ENCODE results near the gene LANCL3. TPM values are rescaled to one million over a fixed set of nuclear protein-coding genes. Genes with fewer than 3 reads are reported as not detected.

Gene LANCL3
- total RNA-seq, 2 donors from 2014 or later = 0.07 to 0.11 TPM

GRCh38 chrX:37659047-37659446 is 87.6 kb downstream of the LANCL3 start:
- no peaks in the 10 kb centered on the region for H3K4me1 ChIP-seq (ENCODE audit: control insufficient read depth, insufficient read depth, low read length)
- H3K9me3 Mint-ChIP-seq = peaks cover 25% of the 10 kb centered on the region
- 100% methylated on average over 1 of the region's 1 CpG; no CpG with 5 or more reads in 1 of the 2 experiments for WGBS, 2 experiments (ENCODE audit: insufficient coverage in 1 of 2, insufficient read length in 1 of 2)
- no peaks in the 10 kb centered on the region for H3K27me3 ChIP-seq (ENCODE audit: control insufficient read depth, insufficient read depth, low read length, poor library complexity, severe bottlenecking)
- H3K4me3 ChIP-seq (ENCODE audit: low read length) = no peak overlapping the region
- no peak overlapping the region for H3K4me3 Mint-ChIP-seq
- no peaks in the 10 kb centered on the region for H3K36me3 ChIP-seq (ENCODE audit: control insufficient read depth, insufficient read depth, low read length)
- no peak for TF ChIP-seq CTCF (conservative IDR thresholded peaks at IDR 0.05)
- no peak overlapping the region for H3K9ac ChIP-seq (ENCODE audit: extremely low read depth, low read length, poor library complexity, severe bottlenecking)
- H3K27ac ChIP-seq (ENCODE audit: low read depth, low read length) = no peak overlapping the region
- no peaks in the 10 kb centered on the region for H3K27me3 Mint-ChIP-seq (ENCODE audit: insufficient read depth)
- no peak for DNase-seq
- no peaks in the 10 kb centered on the region for H3K4me1 Mint-ChIP-seq
- no peak overlapping the region for H3K27ac Mint-ChIP-seq
- H3K9me3 ChIP-seq (ENCODE audit: control insufficient read depth, low read length) = no peaks in the 10 kb centered on the region
- no peaks in the 10 kb centered on the region for H3K36me3 Mint-ChIP-seq (ENCODE audit: low read depth)

GRCh38 chrX:37662181-37662580 is 90.7 kb downstream of the LANCL3 start:
- H3K9ac ChIP-seq (ENCODE audit: extremely low read depth, low read length, poor library complexity, severe bottlenecking) = no peak overlapping the region
- H3K4me1 Mint-ChIP-seq = no peaks in the 10 kb centered on the region
- peaks cover 25% of the 10 kb centered on the region for H3K9me3 Mint-ChIP-seq
- no peak for TF ChIP-seq CTCF (conservative IDR thresholded peaks at IDR 0.05)
- H3K4me3 Mint-ChIP-seq = no peak overlapping the region
- H3K27me3 ChIP-seq (ENCODE audit: control insufficient read depth, insufficient read depth, low read length, poor library complexity, severe bottlenecking) = no peaks in the 10 kb centered on the region
- no peaks in the 10 kb centered on the region for H3K27me3 Mint-ChIP-seq (ENCODE audit: insufficient read depth)
- no peak overlapping the region for H3K27ac ChIP-seq (ENCODE audit: low read depth, low read length)
- H3K9me3 ChIP-seq (ENCODE audit: control insufficient read depth, low read length) = no peaks in the 10 kb centered on the region
- H3K4me3 ChIP-seq (ENCODE audit: low read length) = no peak overlapping the region
- no peaks in the 10 kb centered on the region for H3K36me3 ChIP-seq (ENCODE audit: control insufficient read depth, insufficient read depth, low read length)
- H3K36me3 Mint-ChIP-seq (ENCODE audit: low read depth) = no peaks in the 10 kb centered on the region
- WGBS, 2 experiments (ENCODE audit: insufficient coverage in 1 of 2, insufficient read length in 1 of 2) = 87 to 97% methylated on average over 3 to 4 of the region's 4 CpGs
- no peak for DNase-seq
- no peak overlapping the region for H3K27ac Mint-ChIP-seq
- no peaks in the 10 kb centered on the region for H3K4me1 ChIP-seq (ENCODE audit: control insufficient read depth, insufficient read depth, low read length)

- Mint-ChIP-seq H3K4me1 (no peaks in the 10 kb centered on the region), H3K27ac (no peak overlapping the region), H3K4me3 (no peak overlapping the region), H3K27me3 (ENCODE audit: insufficient read depth) (no peaks in the 10 kb centered on the region), H3K36me3 (ENCODE audit: low read depth) (no peaks in the 10 kb centered on the region), H3K9me3 (peaks cover 16% of the 10 kb centered on the region)
- Histone ChIP-seq H3K36me3 (ENCODE audit: control insufficient read depth, insufficient read depth, low read length) (no peaks in the 10 kb centered on the region), H3K4me3 (ENCODE audit: low read length) (no peak overlapping the region), H3K27me3 (ENCODE audit: control insufficient read depth, insufficient read depth, low read length, poor library complexity, severe bottlenecking) (no peaks in the 10 kb centered on the region), H3K9me3 (ENCODE audit: control insufficient read depth, low read length) (no peaks in the 10 kb centered on the region), H3K4me1 (ENCODE audit: control insufficient read depth, insufficient read depth, low read length) (no peaks in the 10 kb centered on the region), H3K27ac (ENCODE audit: low read depth, low read length) (no peak overlapping the region), H3K9ac (ENCODE audit: extremely low read depth, low read length, poor library complexity, severe bottlenecking) (no peak overlapping the region)
- no peak for TF ChIP-seq CTCF (conservative IDR thresholded peaks at IDR 0.05)
- no peak for DNase-seq
Observed at GRCh38 chrX:37666516-37666915, 95.1 kb downstream of the LANCL3 start.
